ENCODE data around the gene AFAP1.
A peak's percentile ranks its signal among the peaks of the same experiment; 100 is the strongest.

The AFAP1 gene

DNA sequence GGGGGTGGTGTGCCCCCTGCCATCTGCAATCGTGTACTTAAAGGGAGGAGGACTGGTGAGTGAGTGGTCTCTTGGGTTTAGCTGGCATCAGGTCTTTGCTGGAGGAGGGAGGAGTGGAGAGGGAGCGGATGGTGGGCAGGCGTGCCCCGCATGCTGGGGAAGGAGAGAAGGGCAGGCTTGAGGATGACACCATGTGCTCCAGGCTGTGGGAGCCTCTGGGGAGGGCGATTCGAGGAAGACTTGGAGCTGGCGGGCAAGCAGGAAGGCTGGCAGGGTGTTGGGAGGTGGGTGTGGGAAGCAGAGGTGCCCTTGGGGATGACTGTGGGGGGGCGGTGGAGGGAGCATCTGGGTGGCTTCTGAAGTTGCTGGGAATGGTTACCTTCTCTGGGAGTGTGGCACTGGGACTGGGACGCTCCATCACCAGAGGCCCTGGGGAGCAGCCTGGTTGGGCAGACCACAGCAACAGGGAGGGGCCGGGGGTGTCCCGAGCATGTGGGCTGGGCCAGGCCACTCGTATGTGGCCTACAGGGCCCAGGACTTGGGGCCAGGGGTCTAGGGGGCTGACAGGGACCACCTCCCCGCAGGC lies 30.8 kb upstream of the AFAP1 start:
- DNase-seq (ENCODE audit: low read depth, low spot score), result no peak

DNA sequence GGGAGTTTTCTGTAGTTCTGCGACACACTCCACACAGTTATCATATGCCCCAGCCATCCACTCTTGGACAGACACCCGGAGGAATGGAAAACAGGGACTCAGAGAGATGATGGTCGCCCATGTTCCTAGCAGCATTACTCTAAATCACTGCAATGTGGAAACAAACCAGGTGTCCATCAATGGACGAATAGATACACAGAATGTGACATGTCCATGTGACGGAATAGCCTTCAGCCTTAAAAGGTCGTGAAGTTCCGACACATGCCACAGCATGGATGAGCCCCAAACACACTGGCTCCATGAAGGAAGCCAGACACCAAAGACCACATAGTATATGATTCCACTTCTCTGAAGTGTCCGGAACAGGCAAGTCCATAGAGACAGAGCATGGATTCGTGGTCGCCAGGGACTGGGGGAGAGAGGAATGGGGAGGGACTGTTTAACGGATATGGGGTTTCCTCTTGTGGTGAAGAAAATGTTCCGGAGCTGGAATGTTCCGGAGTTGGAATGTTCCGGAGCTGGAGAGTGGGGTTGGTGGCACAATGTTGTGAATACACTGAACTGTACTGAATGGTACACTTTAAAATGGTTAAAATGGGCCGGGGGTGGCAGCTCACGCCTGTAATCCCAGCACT lies 28.7 kb upstream of the AFAP1 start:
- DNase-seq (ENCODE audit: low read depth, low spot score), result no peak

DNA sequence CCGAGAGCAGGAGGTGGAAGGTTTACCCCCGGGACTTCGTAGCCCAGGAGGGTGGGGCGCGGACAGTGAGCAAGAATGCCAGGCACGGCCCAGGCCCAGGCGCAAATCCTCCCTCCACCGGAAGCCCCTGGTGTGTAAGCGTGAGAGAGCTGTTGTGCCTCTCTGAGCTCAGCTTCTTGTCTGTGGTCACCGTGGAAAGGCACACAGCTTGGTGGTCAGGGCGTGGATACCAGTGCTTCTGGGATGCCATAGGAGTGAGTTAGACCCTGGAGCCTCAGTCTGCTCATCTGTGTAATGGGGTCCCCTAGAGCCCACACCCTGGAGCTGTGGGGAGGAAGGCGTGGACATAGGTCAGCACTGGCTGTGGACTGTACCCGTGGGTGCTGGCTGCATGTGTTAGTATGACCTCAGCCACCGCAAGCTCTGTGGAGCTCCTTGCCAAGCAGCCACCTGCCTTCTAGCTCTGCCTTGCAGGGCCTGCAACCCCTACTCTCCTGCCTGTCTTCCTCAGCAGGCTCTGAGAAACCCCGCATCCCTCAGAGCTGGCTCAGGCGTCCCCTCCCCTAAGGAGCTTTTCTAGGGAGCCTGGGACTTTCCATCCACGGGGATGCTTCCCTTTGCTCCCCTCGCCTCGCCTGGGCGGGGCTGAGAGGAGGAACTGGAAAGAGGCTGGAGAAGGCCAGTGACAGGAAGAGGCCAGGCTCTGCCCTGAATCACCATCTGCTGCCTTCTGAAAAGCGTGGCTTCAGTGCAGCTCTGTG lies 28.0 kb upstream of the AFAP1 start:
- DNase-seq (ENCODE audit: low read depth, low spot score), result no peak

DNA sequence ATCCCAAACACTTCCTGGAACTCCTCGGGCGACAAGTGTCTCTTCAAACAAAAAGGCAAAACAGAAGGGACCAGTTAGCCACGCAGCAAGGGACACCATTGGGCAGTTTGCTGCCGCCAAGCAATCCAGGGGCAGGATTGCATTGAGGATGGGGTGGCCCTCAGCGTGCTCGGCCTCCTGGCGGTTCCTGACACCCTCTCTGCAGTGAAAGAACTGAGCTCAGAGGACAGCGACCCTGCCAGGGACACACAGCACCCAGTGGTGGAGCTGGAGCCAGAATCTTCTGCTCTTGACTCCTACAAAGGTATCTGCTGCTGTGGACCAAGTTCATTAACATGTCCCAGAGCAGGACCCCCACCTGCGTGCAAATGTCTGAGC lies 27.4 kb upstream of the AFAP1 start:
- no peak for DNase-seq (ENCODE audit: low read depth, low spot score)

DNA sequence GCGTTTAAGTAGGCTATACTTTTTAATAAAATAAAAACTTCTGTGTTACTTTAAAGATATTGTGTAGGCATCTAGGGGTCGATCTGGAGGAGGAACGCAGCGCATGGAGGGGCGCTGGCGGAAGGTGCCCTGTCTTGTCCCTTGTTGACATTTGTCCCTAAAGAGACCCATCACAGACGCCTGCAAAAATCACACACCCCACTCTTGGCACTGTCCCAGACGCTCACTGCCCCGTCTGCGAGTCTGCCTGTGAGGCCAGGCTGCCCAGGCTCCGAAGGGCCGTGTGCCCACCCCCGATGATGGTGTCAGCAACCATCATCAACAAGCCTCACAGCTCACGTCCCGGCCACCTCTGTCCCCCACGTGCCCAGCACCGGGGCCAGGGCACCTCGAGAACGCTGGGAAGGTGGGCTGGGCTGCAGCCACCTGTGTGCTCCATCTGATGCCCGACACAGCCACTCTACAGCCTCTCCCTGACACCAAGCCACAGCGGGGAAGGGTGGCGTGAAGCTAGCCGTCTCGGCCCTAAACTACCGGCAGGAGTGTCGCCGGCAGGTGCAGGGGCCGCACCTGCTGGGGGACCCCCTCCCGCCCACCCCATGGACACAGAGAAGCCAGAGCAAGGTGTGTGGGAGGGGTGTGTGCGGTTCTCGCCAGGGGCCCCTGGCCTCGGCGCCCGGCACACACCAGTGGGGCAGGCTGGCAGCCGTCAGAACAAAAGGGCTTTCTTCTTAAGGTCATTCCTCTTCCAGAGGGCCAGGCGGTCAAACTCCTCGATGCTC lies 26.8 kb upstream of the AFAP1 start:
- DNase-seq (ENCODE audit: low read depth, low spot score), result no peak

DNA sequence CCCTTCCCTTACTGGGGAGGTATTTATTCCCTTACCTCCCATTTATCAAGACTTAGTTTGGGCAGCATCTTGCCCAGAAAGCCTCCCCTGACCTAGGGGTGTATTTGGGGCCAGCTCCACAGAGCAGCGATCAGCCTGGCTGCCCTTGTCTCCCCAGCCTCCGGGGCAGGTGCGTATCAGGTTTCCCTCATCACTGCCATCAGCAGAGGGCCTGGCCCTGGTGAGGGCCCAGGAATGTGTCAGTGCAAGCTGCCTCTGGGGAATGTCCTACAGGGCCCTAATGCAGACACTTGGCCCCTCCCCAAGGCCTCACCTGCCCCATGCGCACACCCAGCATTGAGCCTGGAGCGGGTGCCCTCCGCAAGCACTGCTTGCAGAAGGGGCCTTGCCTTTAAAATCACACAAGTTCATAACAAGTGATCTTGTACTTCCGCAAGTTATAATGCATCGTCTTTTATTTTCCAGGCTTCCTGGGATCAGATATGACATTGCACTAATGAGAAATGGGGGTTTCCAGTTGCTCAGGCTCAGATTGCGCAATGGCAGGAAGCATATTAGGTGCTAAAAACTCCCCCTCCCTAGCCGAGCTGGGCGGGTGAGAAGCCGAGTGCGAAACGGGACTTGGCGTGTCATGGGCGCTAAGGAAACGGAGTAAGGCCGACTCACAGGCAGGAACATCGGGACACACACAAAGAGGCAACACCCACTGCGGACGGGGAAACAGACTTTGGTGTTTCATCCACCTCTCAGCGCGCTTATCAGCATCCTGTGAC lies 25.4 kb upstream of the AFAP1 start:
- no peak for DNase-seq (ENCODE audit: low read depth, low spot score)

DNA sequence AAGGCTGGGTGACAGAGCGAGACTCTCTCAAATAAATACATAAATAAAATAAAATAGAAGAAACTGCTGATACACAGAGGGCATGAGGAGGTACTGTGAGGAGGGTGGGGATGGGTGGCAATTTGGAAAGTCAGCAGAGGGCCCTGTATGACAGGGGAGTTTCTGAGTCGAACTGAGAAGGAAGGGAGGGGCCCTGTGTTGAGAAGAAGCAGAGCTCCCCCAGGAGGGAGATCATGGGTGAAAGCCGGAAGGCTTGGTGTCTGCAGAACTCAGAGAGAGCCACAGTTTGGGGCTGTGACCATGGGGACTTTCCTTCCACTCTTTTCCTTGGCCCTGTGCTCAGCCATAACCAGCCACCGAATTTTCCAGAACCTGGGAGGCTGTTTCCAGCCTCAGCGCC lies 24.8 kb upstream of the AFAP1 start:
- DNase-seq (ENCODE audit: low read depth, low spot score), result no peak

DNA sequence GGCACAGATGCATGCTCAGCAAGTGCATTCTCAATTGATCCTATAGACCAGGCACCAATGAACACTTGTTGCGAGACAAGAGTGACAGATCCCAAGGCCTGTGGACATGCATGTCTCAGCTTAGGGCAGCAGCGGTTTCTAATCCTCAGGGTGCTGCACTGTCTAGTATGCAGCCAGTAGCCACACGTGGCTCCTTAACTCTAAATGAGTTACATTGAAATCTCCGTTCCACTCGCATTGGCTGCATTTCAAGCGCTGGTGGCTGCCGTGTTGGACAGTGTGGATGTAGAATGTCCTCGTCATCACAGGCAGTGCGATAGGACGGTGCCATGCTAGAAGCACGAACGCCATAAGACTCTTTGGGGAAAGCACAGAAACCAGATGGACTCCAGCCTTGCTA lies 24.0 kb upstream of the AFAP1 start:
- DNase-seq (ENCODE audit: low read depth, low spot score), result no peak

DNA sequence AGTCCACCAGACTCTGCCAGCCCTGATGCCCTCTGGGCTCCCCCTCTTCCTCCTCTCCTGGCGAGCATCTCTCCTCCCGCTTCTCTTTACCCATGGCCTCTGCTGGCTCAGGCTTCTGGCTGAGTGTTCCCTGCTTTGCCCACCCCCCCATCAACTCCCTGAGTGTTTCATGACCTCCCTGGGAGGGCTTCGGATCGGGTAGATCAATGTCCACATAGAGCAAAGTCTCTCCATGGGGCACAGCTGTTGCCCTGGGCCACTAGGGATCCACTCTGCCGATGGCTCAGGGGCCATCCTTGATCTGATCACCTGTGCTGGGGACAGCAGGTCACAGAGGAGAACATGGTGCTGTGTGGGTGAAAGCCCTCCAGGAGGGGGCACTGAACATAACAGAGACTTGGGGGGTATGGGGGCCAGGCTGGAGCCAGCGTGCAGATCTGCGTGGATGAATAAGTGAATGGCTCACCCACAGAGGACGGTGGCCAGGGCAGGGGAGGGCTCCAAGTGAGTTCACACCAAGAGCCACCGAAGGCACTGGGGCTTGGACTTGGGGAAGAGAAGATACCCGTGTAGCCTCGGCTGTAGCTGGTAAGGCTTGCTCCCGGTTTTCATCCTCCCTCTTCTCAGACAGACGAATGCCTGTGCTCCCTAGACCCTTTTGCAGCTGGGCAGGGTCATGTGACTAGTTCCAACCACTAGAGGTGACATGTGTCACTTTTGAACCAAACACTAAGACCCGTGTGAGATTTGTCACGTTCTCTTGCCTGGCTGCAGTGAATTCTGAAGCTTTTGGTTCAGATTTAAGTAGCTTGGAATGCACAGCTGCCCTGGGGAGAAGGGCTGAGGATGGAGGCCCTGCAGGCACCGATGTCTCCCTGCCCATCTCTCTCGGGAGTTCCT lies 23.2 kb upstream of the AFAP1 start:
- no peak for DNase-seq (ENCODE audit: low read depth, low spot score)

DNA sequence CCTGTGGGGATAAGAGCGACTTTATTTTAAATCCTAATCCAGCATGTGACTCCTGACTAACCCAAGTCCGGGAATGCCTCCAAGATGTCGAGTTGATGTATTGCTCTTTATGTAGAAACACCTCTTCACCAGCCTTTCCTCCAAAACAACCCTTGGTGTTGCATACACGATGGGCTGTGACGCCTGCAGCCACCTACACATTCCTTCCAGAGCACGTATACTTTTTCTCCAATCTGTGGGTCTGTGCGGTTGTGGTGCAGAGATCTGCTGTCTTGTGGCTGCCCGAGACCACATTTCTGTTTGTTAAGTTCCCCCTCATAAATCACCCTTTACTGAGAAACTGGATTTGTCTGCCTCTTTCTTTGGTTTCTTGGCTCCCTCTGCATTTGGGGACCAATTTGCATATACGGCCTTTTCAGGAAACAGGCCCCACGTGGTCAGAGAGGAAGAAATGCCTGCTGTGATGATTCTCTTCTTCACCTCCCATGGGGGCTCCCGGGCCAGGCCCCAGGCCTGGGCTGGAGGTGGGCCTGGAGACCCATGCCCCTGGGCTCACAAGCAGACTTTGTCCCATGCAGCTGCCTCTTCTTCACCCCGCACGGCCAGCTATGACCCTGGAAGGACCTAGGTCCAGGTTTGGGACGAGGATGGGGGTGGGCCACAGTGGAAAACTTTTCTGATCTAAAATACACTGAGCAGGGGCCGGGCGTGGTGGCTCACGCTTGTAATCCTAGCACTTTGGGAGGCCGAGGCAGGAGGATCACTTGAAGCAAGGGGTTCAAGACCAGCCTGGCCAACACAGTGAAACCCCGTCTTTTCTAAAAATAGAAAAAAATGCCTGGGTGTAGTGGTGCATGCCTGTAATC lies 21.4 kb upstream of the AFAP1 start:
- peak; percentile 99 for DNase-seq (ENCODE audit: low read depth, low spot score)

DNA sequence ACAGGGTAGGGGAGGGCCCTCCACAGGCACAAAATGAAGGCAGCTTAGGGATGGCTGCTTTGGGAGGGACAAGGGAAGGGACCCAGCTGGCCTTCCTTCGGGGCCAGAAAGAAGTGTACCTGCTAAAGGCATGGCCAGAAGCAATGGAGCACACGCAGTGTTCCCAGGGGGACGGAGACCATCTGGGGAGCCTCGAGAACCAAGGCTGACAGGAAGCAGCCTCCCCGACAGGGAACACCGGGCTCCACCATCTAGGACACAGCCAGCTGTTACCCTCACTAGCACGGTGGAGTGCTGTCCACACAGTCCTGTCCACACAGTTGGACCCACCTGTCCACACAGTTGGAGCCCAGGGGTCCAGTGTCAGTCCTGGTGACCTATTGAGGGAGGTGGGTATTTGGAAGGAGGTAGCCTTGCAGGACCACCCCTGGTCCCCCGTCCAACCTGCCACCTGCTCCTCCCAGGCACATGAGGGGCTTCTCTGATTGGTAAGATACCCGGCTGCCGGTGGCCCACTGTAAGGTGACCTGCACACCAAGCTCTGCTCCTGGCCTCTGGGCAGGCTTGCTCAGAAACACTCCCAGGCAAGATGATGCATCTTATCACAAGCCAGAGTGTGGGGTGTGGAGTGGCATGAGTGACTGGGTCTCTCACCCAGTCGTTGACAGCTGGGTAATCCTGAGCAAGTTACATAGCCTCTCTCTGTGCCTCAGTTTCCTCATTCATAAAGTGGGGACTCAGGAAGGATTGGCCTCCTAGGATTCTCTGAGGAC lies 20.5 kb upstream of the AFAP1 start:
- no peak for DNase-seq (ENCODE audit: low read depth, low spot score)

DNA sequence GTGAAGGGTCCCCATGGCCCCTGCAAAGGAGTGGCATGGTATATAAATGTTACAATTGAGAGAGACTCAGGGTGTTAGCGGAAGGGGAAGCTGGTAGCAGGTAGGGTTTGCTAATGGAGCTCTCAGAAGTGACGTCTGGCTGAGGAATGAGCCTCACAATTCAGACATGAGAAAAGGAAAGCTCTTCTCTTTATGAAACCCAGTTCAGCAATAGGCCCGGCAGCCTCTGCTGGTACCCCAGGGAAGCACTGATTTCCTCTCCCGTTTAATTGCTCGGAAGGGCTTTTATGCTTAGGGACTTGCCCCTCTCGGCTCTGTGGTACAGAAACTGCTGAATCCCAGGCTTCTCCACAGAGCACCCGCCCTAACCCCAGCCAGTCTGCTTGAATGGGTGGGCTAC lies 19.4 kb upstream of the AFAP1 start:
- DNase-seq (ENCODE audit: low read depth, low spot score), result no peak

DNA sequence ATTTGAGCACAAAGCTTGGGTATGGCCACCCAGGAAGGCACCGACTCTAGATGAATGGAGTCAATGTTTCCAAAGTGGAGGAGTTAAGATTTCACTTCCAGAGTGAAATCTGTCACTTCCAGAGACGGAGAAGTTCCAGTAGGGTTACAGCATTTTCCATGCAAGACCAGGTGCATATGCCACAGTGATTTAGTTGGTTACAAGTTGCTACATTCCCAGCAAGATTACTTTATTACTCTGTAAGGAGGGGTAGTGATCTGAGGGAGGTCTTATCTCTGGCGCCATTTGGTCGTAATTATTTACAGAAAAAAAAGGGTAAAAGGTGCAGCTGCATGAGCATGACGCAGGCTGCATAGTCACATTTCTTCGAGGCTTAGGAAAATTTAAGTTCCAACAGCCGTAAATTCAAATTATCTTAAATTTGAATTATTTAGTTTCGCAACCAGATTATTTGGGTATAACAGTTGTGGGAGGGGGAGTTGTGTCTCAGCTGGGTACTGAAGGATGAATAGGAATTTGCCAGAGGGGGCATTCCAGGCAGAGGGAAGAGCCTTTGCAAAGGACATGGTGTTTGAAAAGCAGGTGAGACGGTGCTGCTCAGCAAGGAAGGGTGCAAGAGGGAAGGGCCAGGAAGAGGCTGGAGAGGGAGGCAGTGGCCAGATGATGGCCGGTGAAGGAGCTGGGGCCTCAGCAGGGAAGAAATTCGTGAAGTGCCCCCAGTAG lies 17.4 kb upstream of the AFAP1 start:
- no peak for DNase-seq (ENCODE audit: low read depth, low spot score)

DNA sequence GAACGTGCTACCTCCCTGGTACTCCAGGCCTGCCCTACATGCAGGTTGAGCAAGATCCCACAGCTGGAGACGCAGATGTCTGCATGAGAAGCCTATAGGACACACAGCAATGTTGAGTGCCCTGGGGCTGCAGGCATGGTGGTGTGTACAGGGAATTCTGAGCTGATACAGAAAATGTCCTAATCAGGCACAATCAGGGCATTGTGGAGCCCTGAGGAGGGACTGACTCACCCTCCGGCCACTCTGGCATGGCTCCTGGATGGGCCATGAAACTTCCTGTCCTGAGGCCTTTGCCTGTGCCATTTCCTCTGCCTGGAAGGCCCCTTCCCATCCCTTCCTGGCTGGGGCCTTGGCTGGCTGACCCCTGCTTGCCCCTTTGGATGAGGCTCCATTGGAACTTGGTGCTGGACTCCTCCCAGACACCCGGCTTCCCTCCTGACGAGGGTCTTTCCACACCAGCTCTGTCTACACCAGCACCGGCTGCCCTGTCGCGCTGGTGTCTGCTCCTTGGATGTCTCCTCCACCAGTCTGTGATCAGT lies 16.7 kb upstream of the AFAP1 start:
- peak; percentile 79 for DNase-seq (ENCODE audit: low read depth, low spot score)

DNA sequence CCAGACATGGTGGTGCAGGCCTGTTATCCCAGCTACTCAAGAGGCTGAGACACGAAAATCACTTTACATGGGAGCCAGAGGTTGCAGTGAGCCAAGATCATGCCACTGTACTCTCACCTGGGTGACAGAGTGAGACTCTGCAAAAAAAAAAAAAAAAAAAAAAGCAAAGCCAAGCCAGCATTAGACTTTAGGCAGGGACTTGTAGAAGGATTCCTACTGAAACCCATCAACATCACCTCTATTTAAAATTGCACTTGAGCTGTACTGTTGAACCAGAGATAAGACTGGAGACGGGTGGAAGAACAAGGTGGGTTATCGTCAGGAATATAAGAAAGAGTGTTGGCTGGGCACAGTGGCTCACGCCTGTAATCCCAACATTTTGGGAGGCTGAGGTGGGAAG lies 15.7 kb upstream of the AFAP1 start:
- no peak for DNase-seq (ENCODE audit: low read depth, low spot score)

DNA sequence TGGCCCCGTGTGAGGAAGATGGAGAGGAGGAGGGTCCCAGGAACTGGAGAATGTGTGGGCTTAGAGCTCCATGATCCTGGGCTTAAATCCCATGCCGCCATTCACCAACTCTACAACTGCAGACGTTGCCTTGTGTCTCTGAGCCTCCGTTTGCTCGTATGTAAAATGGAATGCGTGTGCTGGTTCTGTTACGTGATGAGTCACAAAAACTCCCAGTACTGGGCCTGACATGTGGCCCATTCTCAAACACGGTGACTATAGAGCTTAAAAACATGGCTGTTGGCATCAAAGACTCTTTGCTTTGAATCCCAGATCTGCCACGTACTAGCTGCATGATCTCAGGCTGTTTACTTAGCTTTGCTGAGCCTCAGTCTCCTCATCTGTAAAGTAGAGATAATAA lies 13.0 kb upstream of the AFAP1 start:
- DNase-seq (ENCODE audit: low read depth, low spot score), result no peak

DNA sequence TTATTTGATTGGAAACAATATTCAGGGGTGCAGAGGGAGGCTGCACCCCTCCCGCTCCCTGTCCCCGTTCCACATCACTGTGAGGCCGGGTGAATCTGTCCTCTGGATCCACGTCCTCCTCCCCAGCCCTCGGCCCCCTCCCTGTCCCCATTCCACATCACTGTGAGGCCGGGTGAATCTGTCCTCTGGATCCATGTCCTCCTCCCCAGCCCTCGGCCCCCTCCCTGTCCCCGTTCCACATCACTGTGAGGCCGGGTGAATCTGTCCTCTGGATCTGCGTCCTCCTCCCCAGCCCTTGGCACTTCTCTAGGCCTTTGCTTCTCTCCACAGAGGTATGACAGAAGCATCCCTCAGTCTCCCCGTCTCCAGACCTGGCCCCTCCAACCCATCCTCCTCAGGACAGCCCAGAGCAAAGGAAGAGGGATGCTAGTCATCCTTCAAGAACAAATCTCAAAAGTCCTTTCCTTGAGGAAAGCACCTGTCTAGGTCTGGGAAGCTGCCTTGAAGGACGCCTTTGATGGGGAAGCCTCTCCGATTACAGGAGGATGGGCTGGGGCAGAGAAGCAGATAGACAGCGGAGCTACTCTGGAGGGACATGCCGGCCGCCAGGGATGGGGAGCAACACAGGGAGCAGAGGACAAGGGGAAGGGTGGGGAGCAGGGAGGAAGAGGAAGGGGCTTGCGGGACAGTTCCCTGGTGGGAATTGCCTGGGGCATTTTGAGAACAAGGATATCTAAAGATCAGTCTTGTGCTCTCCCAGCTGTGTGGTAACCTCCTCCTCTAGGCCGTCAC lies 10.8 kb upstream of the AFAP1 start:
- no peak for DNase-seq (ENCODE audit: low read depth, low spot score)

All from astrocyte of the hippocampus (primary cell).